B cell (primary cell): ENCODE measurements around the gene TCF12. TPM values are rescaled to one million over a fixed set of nuclear protein-coding genes. Genes with fewer than 3 reads are reported as not detected.

Experiments
- ATAC-seq: fragments of 200-7000 bp; cut with Tn5 transposase; one replicate; pipeline ENCODE4 v1.10.0; 2021; ENCODE audit warnings: low read depth, mild to moderate bottlenecking, moderate number of reproducible peaks, moderate library complexity
- CTCF ChIA-PET: fragments of 350-600 bp; sonication (Branson Sonifier 250); formaldehyde crosslinking; loops from one replicate; lab custom pipeline; 2021; ENCODE audit warnings: antibody characterized with exemption, inconsistent platforms; lab: Charles Lee
- POLR2A ChIA-PET: fragments of 350-600 bp; sonication (Branson Sonifier 250); formaldehyde crosslinking; loops from one replicate; lab custom pipeline; 2021; ENCODE audit warnings: antibody characterized with exemption; lab: Charles Lee
- DNase-seq: peaks from one replicate; pipeline ENCODE4 v3.0.0; 2013
- H2AFZ ChIP-seq: 2 replicates; pipeline ENCODE4 v1.6.1; 2012; ENCODE audit warnings: mild to moderate bottlenecking, low read depth, low read length; ENCODE audit not compliant: insufficient read depth, poor library complexity, severe bottlenecking
- H3K27ac ChIP-seq, 2 donors: 1 replicate in 1 of 2; 2 replicates in 1 of 2; pipeline ENCODE4 v1.5.1; 2012 to 2013; ENCODE audit warnings: low read length in 2 of 2, mild to moderate bottlenecking in 2 of 2, moderate library complexity in 1 of 2
- H3K27me3 ChIP-seq, 4 experiments: fragments of 200-600 bp in 1 of 4; sonication (generic) in 1 of 4; replicated peaks in 1 of 4; 1 replicate in 2 of 4; 2 replicates in 2 of 4; pipeline versions ENCODE4 v1.6.1 to v1.7.0; 2013 to 2016; ENCODE audit warnings: low read length in 3 of 4, mild to moderate bottlenecking in 2 of 4, mixed read lengths in 1 of 4, moderate library complexity in 1 of 4; ENCODE audit not compliant: insufficient read depth in 4 of 4, control insufficient read depth in 3 of 4; ENCODE audit errors: control extremely low read depth in 1 of 4
- H3K36me3 ChIP-seq, 2 experiments: replicated peaks in 1 of 2; 1 replicate in 1 of 2; 2 replicates in 1 of 2; pipeline versions ENCODE4 v1.6.1 to v1.7.1; 2013; ENCODE audit warnings: low read length in 1 of 2; ENCODE audit not compliant: insufficient read depth in 2 of 2, control insufficient read depth in 1 of 2; ENCODE audit errors: control extremely low read depth in 1 of 2, extremely low read depth in 1 of 2
- H3K4me1 ChIP-seq, 2 donors: fragments of 200-600 bp in 1 of 2; sonication (generic) in 1 of 2; 1 replicate in 1 of 2; 2 replicates in 1 of 2; pipeline versions ENCODE4 v1.5.1 to v1.6.1; 2013 to 2017; ENCODE audit warnings: low read length in 2 of 2; ENCODE audit not compliant: control insufficient read depth in 2 of 2, insufficient read depth in 2 of 2
- H3K4me2 ChIP-seq: replicated peaks from 2 replicates; pipeline ENCODE3; 2012; ENCODE audit warnings: mild to moderate bottlenecking, low read depth, low read length; ENCODE audit not compliant: poor library complexity, severe bottlenecking
- H3K4me3 ChIP-seq, 5 experiments: fragments of 200-600 bp in 1 of 5; sonication (generic) in 1 of 5; 1 replicate in 3 of 5; 2 replicates in 2 of 5; pipeline versions ENCODE4 v1.5.1 to v1.7.0; 2011 to 2016; ENCODE audit warnings: low read length in 4 of 5, mild to moderate bottlenecking in 4 of 5, low read depth in 2 of 5, control low read depth in 1 of 5, moderate library complexity in 1 of 5; ENCODE audit not compliant: insufficient read depth in 1 of 5; ENCODE audit errors: control extremely low read depth in 1 of 5, extremely low read depth in 1 of 5
- H3K79me2 ChIP-seq: fragments of 200-600 bp; sonication (generic); one replicate; pipeline ENCODE4 v1.6.0; 2016; ENCODE audit warnings: low read length; ENCODE audit not compliant: control insufficient read depth, insufficient read depth
- H3K9ac ChIP-seq: fragments of 200-600 bp; sonication (generic); 2 replicates; pipeline ENCODE4 v1.6.1; 2017; ENCODE audit warnings: mild to moderate bottlenecking, low read length, moderate library complexity
- H3K9me3 ChIP-seq, 3 donors: one replicate each; pipeline versions ENCODE4 v1.6.1 to v1.7.1; 2013; ENCODE audit warnings: low read length in 2 of 3; ENCODE audit not compliant: control insufficient read depth in 2 of 3, insufficient read depth in 1 of 3; ENCODE audit errors: control extremely low read depth in 1 of 3
- H4K20me1 ChIP-seq: 2 replicates; pipeline ENCODE4 v1.6.0; 2012; ENCODE audit warnings: mild to moderate bottlenecking, low read length; ENCODE audit not compliant: insufficient read depth, control insufficient read depth, poor library complexity, severe bottlenecking
- H3K27ac Mint-ChIP-seq: one replicate; pipeline ENCODE4 v1.8.0; 2021; ENCODE audit warnings: mixed read lengths
- H3K27me3 Mint-ChIP-seq: one replicate; pipeline ENCODE4 v1.8.0; 2021; ENCODE audit warnings: mixed read lengths
- H3K4me1 Mint-ChIP-seq: one replicate; pipeline ENCODE4 v1.8.0; 2021; ENCODE audit warnings: mixed read lengths
- H3K4me3 Mint-ChIP-seq: one replicate; pipeline ENCODE4 v1.8.0; 2021; ENCODE audit warnings: mixed read lengths
- H3K9me3 Mint-ChIP-seq: one replicate; pipeline ENCODE4 v1.8.0; 2022; ENCODE audit warnings: mixed read lengths; ENCODE audit not compliant: insufficient read depth
- CTCF ChIP-seq: fragments of 200-600 bp; IDR thresholded peaks from one replicate; pipeline ENCODE4 v1.8.0; 2022; ENCODE audit warnings: antibody characterized with exemption, mild to moderate bottlenecking
- EZH2 ChIP-seq: IDR thresholded peaks from 2 replicates; pipeline ENCODE4 v1.6.1; 2012; ENCODE audit warnings: borderline replicate concordance, low read depth, mild to moderate bottlenecking, moderate library complexity, low read length; ENCODE audit not compliant: insufficient read depth, poor library complexity, severe bottlenecking
- WGBS: methylation state at CpG from one replicate; pipeline ENCODE4 v1.1.5; 2013; ENCODE audit warnings: missing lambda C conversion rate; ENCODE audit not compliant: insufficient coverage; 5-methylcytosine and 5-hydroxymethylcytosine counted together
- intact Hi-C: fragments of 100-400 bp; cut with micrococcal nuclease; formaldehyde crosslinking; loops from one replicate; pipeline ENCODE4 v1.10.0; 2022
- polyA plus RNA-seq: library from polyadenylated mRNA; depleted of rRNA; stranded (reverse); fragments of >200 nt; gene quantifications from 2 replicates; pipeline ENCODE4 v1.2.3, GENCODE V29; 2012
- total RNA-seq, 2 donors: library from RNA; stranded (reverse); fragments of 120-200 nt in 1 of 2; gene quantifications; 1 replicate in 1 of 2; 2 replicates in 1 of 2; pipeline versions ENCODE4 v1.2.3 to v1.2.4, GENCODE V29; 2013 to 2022

The TCF12 gene
- total and polyA plus RNA-seq, 2 donors (not counting 1 experiment from before 2014, with no cell fraction given): 27.1 to 131 TPM

GRCh38 chr15:56956538-56956937 lies 38.1 kb downstream of the TCF12 start:
- no peak for DNase-seq
- no peak for ATAC-seq
- no peak overlapping the region for H2AFZ ChIP-seq
- ChIA-PET POLR2A (no interaction called here), CTCF (no interaction called here)
- Mint-ChIP-seq H3K27me3 (no peaks in the 10 kb centered on the region), H3K4me3 (no peak overlapping the region), H3K27ac (no peak overlapping the region), H3K4me1 (peaks cover 8% of the 10 kb centered on the region), H3K9me3 (peaks cover 7% of the 10 kb centered on the region)
- TF ChIP-seq EZH2: no peak
- no peak for TF ChIP-seq CTCF
- peaks cover 0 to 3% of the 10 kb centered on the region in 2 experiments for H3K36me3 ChIP-seq
- H3K4me2 ChIP-seq: no peak overlapping the region
- no peaks in the 10 kb centered on the region for H3K27me3 ChIP-seq
- no peak overlapping the region for H3K9ac ChIP-seq
- H3K4me1 ChIP-seq: no peaks in the 10 kb centered on the region
- no peak overlapping the region for H3K4me3 ChIP-seq
- H4K20me1 ChIP-seq: peaks cover 20% of the 10 kb centered on the region
- H3K27ac ChIP-seq: no peak overlapping the region
- peaks cover 92% of the 10 kb centered on the region for H3K79me2 ChIP-seq
- peaks cover 0 to 17% (median 12%) of the 10 kb centered on the region in 3 donors for H3K9me3 ChIP-seq
- intact Hi-C loops: no loop called here

- no peak overlapping the region for H3K4me3 ChIP-seq
- TF ChIP-seq CTCF (no peak), EZH2 (no peak)
- H3K9me3 ChIP-seq: peaks cover 0 to 17% (median 10%) of the 10 kb centered on the region in 3 donors
- no peak overlapping the region for H2AFZ ChIP-seq
- Mint-ChIP-seq H3K27ac (no peak overlapping the region), H3K27me3 (no peaks in the 10 kb centered on the region), H3K4me3 (no peak overlapping the region), H3K4me1 (peaks cover 14% of the 10 kb centered on the region), H3K9me3 (peaks cover 7% of the 10 kb centered on the region)
- no peak overlapping the region for H3K4me2 ChIP-seq
- ChIA-PET CTCF (interaction anchor here (0.6 kb wide), 1 partner anchor 696 kb away, joined by 3 read pairs; no protein-coding TSS in a partner anchor), POLR2A (no interaction called here)
- peaks cover 0 to 2% of the 10 kb centered on the region in 2 donors for H3K4me1 ChIP-seq
- peaks cover 91% of the 10 kb centered on the region for H3K79me2 ChIP-seq
- H3K27me3 ChIP-seq: no peaks in the 10 kb centered on the region
- no peak overlapping the region for H3K9ac ChIP-seq
- H3K36me3 ChIP-seq: peaks cover 0 to 3% of the 10 kb centered on the region in 2 experiments
- no peak for DNase-seq
- intact Hi-C loops: no loop called here
- no peak overlapping the region for H3K27ac ChIP-seq
- WGBS: 100% methylated on average over 2 of the region's 5 CpGs
- ATAC-seq: no peak
- H4K20me1 ChIP-seq: peaks cover 20% of the 10 kb centered on the region
Observed at GRCh38 chr15:56957812-56958406, 39.5 kb downstream of the TCF12 start.
